H9 (cell line): ENCODE results near the gene CRB3. TPM values are rescaled to one million over a fixed set of nuclear protein-coding genes. Genes with fewer than 3 reads are reported as not detected.

Experiments used
- DNase-seq: peaks from one replicate; pipeline ENCODE4 v3.0.0-alpha.2; 2017
- H2AFZ ChIP-seq: one replicate; pipeline ENCODE4 v1.6.1; 2013; ENCODE audit warnings: mild to moderate bottlenecking, low read length, control low read depth, moderate library complexity
- H2AK5ac ChIP-seq: 2 replicates; pipeline ENCODE4 v1.6.1; 2013; ENCODE audit warnings: low read length, control low read depth, mixed read lengths; ENCODE audit not compliant: insufficient read length
- H2BK120ac ChIP-seq: one replicate; pipeline ENCODE4 v1.6.1; 2013; ENCODE audit warnings: low read depth, mild to moderate bottlenecking, low read length, control low read depth, inconsistent platforms; ENCODE audit not compliant: poor library complexity, severe bottlenecking
- H2BK12ac ChIP-seq: 2 replicates; pipeline ENCODE4 v1.6.1; 2013; ENCODE audit warnings: low read length, control low read depth, mixed read lengths, low read depth; ENCODE audit not compliant: insufficient read length
- H2BK15ac ChIP-seq: 2 replicates; pipeline ENCODE4 v1.6.1; 2013; ENCODE audit warnings: low read depth, low read length, control low read depth
- H2BK20ac ChIP-seq: one replicate; pipeline ENCODE4 v1.6.1; 2013; ENCODE audit warnings: low read depth, mild to moderate bottlenecking, low read length, control low read depth, inconsistent platforms; ENCODE audit not compliant: poor library complexity, severe bottlenecking
- H2BK5ac ChIP-seq: 2 replicates; pipeline ENCODE4 v1.6.1; 2013; ENCODE audit warnings: low read length, control low read depth, mixed read lengths; ENCODE audit not compliant: insufficient read length
- H3K14ac ChIP-seq: 2 replicates; pipeline ENCODE4 v1.6.1; 2013; ENCODE audit warnings: low read length, control low read depth; ENCODE audit not compliant: insufficient read depth
- H3K18ac ChIP-seq: 2 replicates; pipeline ENCODE4 v1.6.1; 2013; ENCODE audit warnings: low read depth, mild to moderate bottlenecking, mixed read lengths, low read length, control low read depth; ENCODE audit not compliant: insufficient read length
- H3K23ac ChIP-seq: 2 replicates; pipeline ENCODE4 v1.6.1; 2013; ENCODE audit warnings: low read length, control low read depth, mixed read lengths, low read depth; ENCODE audit not compliant: insufficient read length
- H3K23me2 ChIP-seq: 2 replicates; pipeline ENCODE4 v1.6.1; 2013; ENCODE audit warnings: low read depth, mild to moderate bottlenecking, mixed read lengths, low read length, control low read depth; ENCODE audit not compliant: insufficient read length, poor library complexity, severe bottlenecking
- H3K27ac ChIP-seq: 2 replicates; pipeline ENCODE4 v1.5.1; 2013; ENCODE audit warnings: low read length, control low read depth, mixed read lengths, low read depth; ENCODE audit not compliant: insufficient read length
- H3K27me3 ChIP-seq: 2 replicates; pipeline ENCODE4 v1.6.1; 2013; ENCODE audit warnings: low read length, control low read depth, inconsistent platforms; ENCODE audit not compliant: insufficient read depth
- H3K4ac ChIP-seq: 2 replicates; pipeline ENCODE4 v1.6.1; 2013; ENCODE audit warnings: low read depth, mild to moderate bottlenecking, control low read depth, inconsistent platforms, low read length, moderate library complexity
- H3K4me1 ChIP-seq: 2 replicates; pipeline ENCODE4 v1.6.1; 2013; ENCODE audit warnings: low read length, control low read depth, inconsistent platforms; ENCODE audit not compliant: insufficient read depth
- H3K4me2 ChIP-seq: 2 replicates; pipeline ENCODE4 v1.6.1; 2013; ENCODE audit warnings: low read length, control low read depth, mixed read lengths; ENCODE audit not compliant: insufficient read length, insufficient read depth
- H3K56ac ChIP-seq: 2 replicates; pipeline ENCODE4 v1.6.1; 2013; ENCODE audit warnings: low read depth, mild to moderate bottlenecking, mixed read lengths, low read length, control low read depth; ENCODE audit not compliant: insufficient read length
- H3K79me1 ChIP-seq: 2 replicates; pipeline ENCODE4 v1.6.1; 2013; ENCODE audit warnings: low read depth, mild to moderate bottlenecking, moderate library complexity, low read length, control low read depth, inconsistent platforms; ENCODE audit not compliant: insufficient read depth, poor library complexity, severe bottlenecking
- H3K79me2 ChIP-seq: 2 replicates; pipeline ENCODE4 v1.6.1; 2013; ENCODE audit warnings: low read length, control low read depth, inconsistent platforms; ENCODE audit not compliant: insufficient read depth
- H3K9ac ChIP-seq: 2 replicates; pipeline ENCODE4 v1.6.1; 2013; ENCODE audit warnings: low read length, control low read depth, mixed read lengths; ENCODE audit not compliant: insufficient read length; ENCODE audit errors: extremely low read depth
- H3K9me3 ChIP-seq: one replicate; pipeline ENCODE4 v1.6.1; 2013; ENCODE audit warnings: low read depth, low read length, inconsistent platforms; ENCODE audit not compliant: control insufficient read depth
- H3T11ph ChIP-seq: one replicate; pipeline ENCODE4 v1.6.1; 2013; ENCODE audit warnings: mild to moderate bottlenecking, low read length, control low read depth, inconsistent platforms
- H4K20me1 ChIP-seq: one replicate; pipeline ENCODE4 v1.6.1; 2013; ENCODE audit not compliant: control insufficient read depth, insufficient read length, insufficient read depth
- H4K5ac ChIP-seq: 2 replicates; pipeline ENCODE4 v1.6.1; 2013; ENCODE audit warnings: low read depth, mild to moderate bottlenecking, mixed read lengths, low read length, control low read depth; ENCODE audit not compliant: insufficient read length
- H4K8ac ChIP-seq: replicated peaks from 2 replicates; pipeline ENCODE4 v1.6.1; 2013; ENCODE audit warnings: low read length, control low read depth, mixed read lengths, low read depth; ENCODE audit not compliant: insufficient read length
- H4K91ac ChIP-seq: 2 replicates; pipeline ENCODE4 v1.6.1; 2013; ENCODE audit warnings: low read depth, mild to moderate bottlenecking, moderate library complexity, mixed read lengths, low read length, control low read depth; ENCODE audit not compliant: insufficient read length
- H3K27ac Mint-ChIP-seq, 3 experiments: 2 replicates in 2 of 3; 3 replicates in 1 of 3; pipeline ENCODE4 v1.8.0; 2020 to 2021; ENCODE audit warnings: mixed read lengths in 3 of 3, mild to moderate bottlenecking in 1 of 3, moderate library complexity in 1 of 3
- H3K27me3 Mint-ChIP-seq: 2 replicates; pipeline ENCODE4 v1.8.0; 2021; ENCODE audit warnings: low read depth, mild to moderate bottlenecking, moderate library complexity, mixed read lengths
- H3K36me3 Mint-ChIP-seq, 3 experiments: 2 replicates in 2 of 3; 3 replicates in 1 of 3; pipeline ENCODE4 v1.8.0; 2020 to 2021; ENCODE audit warnings: low read depth in 3 of 3, mixed read lengths in 3 of 3; ENCODE audit not compliant: insufficient read depth in 1 of 3
- H3K4me1 Mint-ChIP-seq, 2 experiments: 2 replicates each; pipeline ENCODE4 v1.8.0; 2020; ENCODE audit warnings: mixed read lengths in 2 of 2
- H3K4me3 Mint-ChIP-seq, 2 experiments: 2 replicates in 1 of 2; 3 replicates in 1 of 2; pipeline ENCODE4 v1.8.0; 2020 to 2021; ENCODE audit warnings: mild to moderate bottlenecking in 2 of 2, mixed read lengths in 2 of 2, moderate library complexity in 1 of 2
- H3K9me3 Mint-ChIP-seq, 2 experiments: 2 replicates in 1 of 2; 3 replicates in 1 of 2; pipeline ENCODE4 v1.8.0; 2020; ENCODE audit warnings: mild to moderate bottlenecking in 2 of 2, mixed read lengths in 2 of 2, moderate library complexity in 1 of 2
- CTCF ChIP-seq: fragments of 200-600 bp; sonication (generic); conservative IDR thresholded peaks from 3 replicates; pipeline ENCODE4 v1.8.0; 2021; ENCODE audit warnings: antibody characterized with exemption, mild to moderate bottlenecking
- WGBS: extraction: QIAGEN DNeasy Blood & Tissue Kit; methylation state at CpG from one replicate; pipeline ENCODE4 v1.1.7; 2013; ENCODE audit warnings: missing lambda C conversion rate, low lambda C conversion rate, mixed read lengths; ENCODE audit not compliant: insufficient read length; ENCODE audit errors: extremely low coverage; 5-methylcytosine and 5-hydroxymethylcytosine counted together
- total RNA-seq: library from RNA; stranded (reverse); gene quantifications from 2 replicates; pipeline ENCODE4 v1.2.1, GENCODE V29; 2021

The CRB3 gene
- total RNA-seq, 1 experiment from 2014 or later, result 32.1 TPM

- Histone ChIP-seq H3K9me3 (peaks cover 8% of the 10 kb centered on the region), H3T11ph (no peak overlapping the region), H4K20me1 (no peaks in the 10 kb centered on the region), H3K79me1 (no peaks in the 10 kb centered on the region), H2BK12ac (no peak overlapping the region), H3K27me3 (no peaks in the 10 kb centered on the region), H2BK120ac (no peak overlapping the region), H2AFZ (no peak overlapping the region), H4K8ac (no peak overlapping the region), H3K18ac (no peak overlapping the region), H3K4ac (no peak overlapping the region), H3K23me2 (peaks cover 4% of the 10 kb centered on the region), H3K4me1 (no peaks in the 10 kb centered on the region; the same call in 1 of the 2 replicates), H2BK15ac (no peak overlapping the region), H2AK5ac (no peak overlapping the region), H4K91ac (no peak overlapping the region), H3K4me2 (no peak overlapping the region), H3K27ac (no peak overlapping the region), H2BK20ac (no peak overlapping the region), H3K14ac (no peak overlapping the region; the same call in 1 of the 2 replicates), H3K23ac (no peak overlapping the region), H3K79me2 (no peaks in the 10 kb centered on the region), H4K5ac (no peak overlapping the region), H3K56ac (no peak overlapping the region), H3K9ac (no peak overlapping the region), H2BK5ac (no peak overlapping the region)
- H3K4me3 Mint-ChIP-seq, result peak overlapping the region; percentile 82 to 89
- DNase-seq, result no peak
- no peak for TF ChIP-seq CTCF
- peaks cover 6 to 7% of the 10 kb centered on the region in 2 experiments; a peak in 4 of 5 replicates for H3K9me3 Mint-ChIP-seq
- no peak overlapping the region; a peak in 1 of 7 replicates for H3K27ac Mint-ChIP-seq
- H3K36me3 Mint-ChIP-seq, result peaks cover 25 to 33% (median 30%) of the 10 kb centered on the region in 3 experiments
- WGBS, result no CpG with 5 or more reads among the region's 17 CpGs
- peaks cover 9 to 14% of the 10 kb centered on the region in 2 experiments for H3K4me1 Mint-ChIP-seq
- peaks cover 10% of the 10 kb centered on the region for H3K27me3 Mint-ChIP-seq
Observed at GRCh38 chr19:6457958-6458694, 5.9 kb upstream of the CRB3 start.
